ENCODE data around the gene RRAD.
"Not testable (repeated sequence)": the region's sequence is repeated elsewhere in the genome, so short reads cannot be mapped to it uniquely, and the experiment has no call there.

Gene RRAD

GRCh38 chr16:66925322-66925840 is at the start of gene RRAD:
Gene RRAD (minus strand): TSS chr16:66925535. CDS start chr16:66925179, 356 bp downstream.
- Histone ChIP-seq H3K36me3 (replicated peaks) (no peaks in the 10 kb centered on the region), H3K27me3 (replicated peaks) (peaks cover 10% of the 10 kb centered on the region), H3K27ac (no peak within 1 kb of the TSS), H3K4me3 (ENCODE audit: low read depth, low read length) (peak within 1 kb of the TSS; percentile 39)
- in situ Hi-C loops (cut with HindIII; ENCODE audit: low pct_ligation_motif_present, low sequenced_read_pairs), result no loop called here
- TF ChIP-seq CTCF (IDR thresholded peaks at IDR 0.05; ENCODE audit: low read depth, low read length, missing control alignments), result no peak
- peak; percentile 19 for DNase-seq

- H3K27ac ChIP-seq; H3K4me3 ChIP-seq (ENCODE audit: low read depth, low read length); H3K36me3 ChIP-seq (replicated peaks); H3K27me3 ChIP-seq (replicated peaks); in situ Hi-C loops (cut with HindIII; ENCODE audit: low pct_ligation_motif_present, low sequenced_read_pairs); DNase-seq: not testable (repeated sequence)
These were observed 49.6 kb upstream of the RRAD start for GRCh38 chr16:66974932-66975246.

GRCh38 chr16:66974156-66974931 is 49.0 kb upstream of the RRAD start:
- H3K27me3 ChIP-seq (replicated peaks); DNase-seq; in situ Hi-C loops (cut with HindIII; ENCODE audit: low pct_ligation_motif_present, low sequenced_read_pairs); H3K4me3 ChIP-seq (ENCODE audit: low read depth, low read length); H3K27ac ChIP-seq; H3K36me3 ChIP-seq (replicated peaks): not testable (repeated sequence)

- no peak overlapping the region for H3K27ac ChIP-seq
- in situ Hi-C loops (cut with HindIII; ENCODE audit: low pct_ligation_motif_present, low sequenced_read_pairs), result no loop called here
- no peaks in the 10 kb centered on the region for H3K36me3 ChIP-seq (replicated peaks)
- H3K27me3 ChIP-seq (replicated peaks), result no peaks in the 10 kb centered on the region
- no peak overlapping the region for H3K4me3 ChIP-seq (ENCODE audit: low read depth, low read length)
- TF ChIP-seq CTCF (IDR thresholded peaks at IDR 0.05; ENCODE audit: low read depth, low read length, missing control alignments), result no peak
- no peak for DNase-seq
These were observed 48.4 kb upstream of the RRAD start for GRCh38 chr16:66973716-66974115.

GRCh38 chr16:66972983-66973382 is 47.6 kb upstream of the RRAD start:
- DNase-seq, result no peak
- Histone ChIP-seq H3K27me3 (replicated peaks) (no peaks in the 10 kb centered on the region), H3K36me3 (replicated peaks) (no peaks in the 10 kb centered on the region), H3K4me3 (ENCODE audit: low read depth, low read length) (no peak overlapping the region), H3K27ac (no peak overlapping the region)
- in situ Hi-C loops (cut with HindIII; ENCODE audit: low pct_ligation_motif_present, low sequenced_read_pairs), result no loop called here
- no peak for TF ChIP-seq CTCF (IDR thresholded peaks at IDR 0.05; ENCODE audit: low read depth, low read length, missing control alignments)

GRCh38 chr16:66970775-66971720 is 45.7 kb upstream of the RRAD start:
- TF ChIP-seq CTCF (IDR thresholded peaks at IDR 0.05; ENCODE audit: low read depth, low read length, missing control alignments), result no peak
- Histone ChIP-seq H3K36me3 (replicated peaks) (no peaks in the 10 kb centered on the region), H3K27ac (no peak overlapping the region), H3K4me3 (ENCODE audit: low read depth, low read length) (no peak overlapping the region), H3K27me3 (replicated peaks) (no peaks in the 10 kb centered on the region)
- in situ Hi-C loops (cut with HindIII; ENCODE audit: low pct_ligation_motif_present, low sequenced_read_pairs), result no loop called here
- peak; percentile 48 for DNase-seq
